Esophagus squamous epithelium (tissue), 4 donors: ENCODE data around the gene CACNA1F.

Experiments used
- CTCF ChIP-seq, 6 experiments: fragments of 450-650 bp in 4 of 6; fragments of 200-600 bp in 2 of 6; sonication (generic) in 2 of 6; IDR thresholded peaks; one replicate each; pipeline ENCODE4 v1.5.1; 2016 to 2019; ENCODE audit warnings: antibody characterized with exemption in 6 of 6, mild to moderate bottlenecking in 4 of 6, moderate library complexity in 4 of 6
- POLR2A ChIP-seq, 4 donors: fragments of 450-650 bp; IDR thresholded peaks; one replicate each; pipeline ENCODE4 v1.6.1; 2017; ENCODE audit warnings: antibody characterized with exemption in 4 of 4, mild to moderate bottlenecking in 4 of 4, moderate library complexity in 3 of 4

- TF ChIP-seq CTCF (IDR thresholded peaks at IDR 0.05) (no peak), POLR2A (IDR thresholded peaks at IDR 0.05) (peak in 2 of 4 donors; percentile 43 to 74)
Measured at GRCh38 chrX:49269010-49269766, 36.0 kb upstream of the CACNA1F start.
